GM12864 (cell line): ENCODE data around the gene MAP2K6.

Experiments
- DNase-seq: peaks from one replicate; pipeline ENCODE4 v3.0.0-alpha.2; 2011; ENCODE audit warnings: low read depth
- H3K4me3 ChIP-seq: 2 replicates; pipeline ENCODE4 v1.5.1; 2011; ENCODE audit warnings: mild to moderate bottlenecking, low read depth, low read length, control low read depth
- CTCF ChIP-seq: IDR thresholded peaks from 2 replicates; pipeline ENCODE4 v1.5.1; 2011; ENCODE audit warnings: low read depth, mild to moderate bottlenecking, moderate library complexity, low read length, control low read depth, inconsistent platforms; ENCODE audit errors: missing control alignments

The MAP2K6 gene

GRCh38 chr17:69411766-69412165, 2.7 kb upstream of the MAP2K6 start:
- no peak for DNase-seq
- no peak for TF ChIP-seq CTCF
- H3K4me3 ChIP-seq: no peak overlapping the region

- no peak overlapping the region for H3K4me3 ChIP-seq
- no peak for DNase-seq
- no peak for TF ChIP-seq CTCF
These were observed 2.2 kb upstream of the MAP2K6 start for GRCh38 chr17:69412251-69412671.

- peak overlapping the region; percentile 63 for H3K4me3 ChIP-seq
- no peak for TF ChIP-seq CTCF
- DNase-seq: no peak
These were observed 934 bp downstream of the MAP2K6 start for GRCh38 chr17:69415431-69415830.

GRCh38 chr17:69417545-69418483, 3.3 kb downstream of the MAP2K6 start:
- no peak overlapping the region for H3K4me3 ChIP-seq
- no peak for TF ChIP-seq CTCF
- DNase-seq: no peak

GRCh38 chr17:69418535-69418934, 4.0 kb downstream of the MAP2K6 start:
- no peak for TF ChIP-seq CTCF
- H3K4me3 ChIP-seq: no peak overlapping the region
- DNase-seq: no peak

- H3K4me3 ChIP-seq: no peak overlapping the region
- DNase-seq: no peak
These were observed 9.0 kb downstream of the MAP2K6 start for GRCh38 chr17:69423450-69423849.

More at GRCh38 chr17:69423450-69423849, 9.0 kb downstream of the MAP2K6 start:
- no peak for TF ChIP-seq CTCF
